WTC11 (cell line): ENCODE results near the gene GPR160.

Experiments used
- ELF4 ChIP-seq: sonication (generic); formaldehyde crosslinking; IDR thresholded peaks from 2 replicates; pipeline ENCODE4 v1.8.1; 2022; ENCODE audit warnings: low read depth, mild to moderate bottlenecking, moderate library complexity, missing genetic modification reagents
- TEAD1 ChIP-seq: sonication (generic); formaldehyde crosslinking; IDR thresholded peaks from 2 replicates; pipeline ENCODE4 v1.8.0; 2022; ENCODE audit warnings: mild to moderate bottlenecking, missing genetic modification reagents
- ZNF121 ChIP-seq: sonication (generic); formaldehyde crosslinking; IDR thresholded peaks from 2 replicates; pipeline ENCODE4 v1.8.0; 2023; ENCODE audit warnings: missing genetic modification reagents
- TF ChIP-seq, protein P1 (sequence below): fragments of 200-600 bp; IDR thresholded peaks from 2 replicates; pipeline ENCODE4 v1.8.0; 2022; ENCODE audit warnings: antibody characterized with exemption
- TF ChIP-seq, protein P2 (sequence below): sonication (generic); formaldehyde crosslinking; IDR thresholded peaks from 2 replicates; pipeline ENCODE4 v1.8.1; 2023; ENCODE audit warnings: mild to moderate bottlenecking, missing genetic modification reagents, moderate library complexity

DNA sequence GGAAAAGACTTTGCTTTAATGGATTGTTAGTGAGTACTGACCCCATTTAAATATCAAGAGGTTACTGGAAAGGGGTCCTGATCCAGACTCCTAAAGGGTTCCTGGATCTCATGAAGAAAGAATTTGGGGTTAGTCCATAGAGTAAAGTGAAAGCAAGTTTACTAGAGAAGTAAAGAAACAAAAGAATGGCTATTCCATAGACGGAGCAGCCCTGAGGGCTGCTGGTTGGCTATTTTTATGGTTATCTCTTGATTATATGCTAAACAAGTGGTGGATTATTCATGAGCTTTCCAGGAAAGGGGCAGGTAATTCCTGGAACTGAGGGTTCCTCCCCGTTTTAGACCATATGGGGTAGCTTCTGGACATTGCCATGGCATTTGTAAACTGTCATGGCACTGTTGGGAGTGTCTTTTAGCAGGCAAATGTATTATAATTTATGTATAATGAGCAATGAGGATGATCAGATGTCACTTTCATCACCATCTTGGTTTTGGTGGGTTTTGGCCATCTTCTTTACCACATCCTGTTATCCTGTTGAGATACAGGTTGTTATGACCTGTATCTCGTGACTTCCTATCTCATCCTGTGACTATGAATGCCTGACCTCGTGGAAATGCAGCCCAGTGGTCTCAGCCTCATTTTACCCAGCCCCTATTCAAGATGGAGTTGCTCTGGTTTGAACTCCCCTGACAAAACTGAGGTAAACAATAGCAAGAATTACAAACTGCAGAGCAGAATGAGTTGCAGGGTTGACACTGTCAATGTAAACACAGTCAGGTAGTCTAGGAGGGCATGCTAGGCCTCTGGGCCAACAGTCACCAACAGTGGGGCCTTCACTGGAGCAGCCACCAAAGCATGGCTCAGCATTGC is 10.3 kb upstream of the GPR160 start:
- no peak for TF ChIP-seq TEAD1 (CRISPR knock-in tag)
- TF ChIP-seq, protein P1, sequence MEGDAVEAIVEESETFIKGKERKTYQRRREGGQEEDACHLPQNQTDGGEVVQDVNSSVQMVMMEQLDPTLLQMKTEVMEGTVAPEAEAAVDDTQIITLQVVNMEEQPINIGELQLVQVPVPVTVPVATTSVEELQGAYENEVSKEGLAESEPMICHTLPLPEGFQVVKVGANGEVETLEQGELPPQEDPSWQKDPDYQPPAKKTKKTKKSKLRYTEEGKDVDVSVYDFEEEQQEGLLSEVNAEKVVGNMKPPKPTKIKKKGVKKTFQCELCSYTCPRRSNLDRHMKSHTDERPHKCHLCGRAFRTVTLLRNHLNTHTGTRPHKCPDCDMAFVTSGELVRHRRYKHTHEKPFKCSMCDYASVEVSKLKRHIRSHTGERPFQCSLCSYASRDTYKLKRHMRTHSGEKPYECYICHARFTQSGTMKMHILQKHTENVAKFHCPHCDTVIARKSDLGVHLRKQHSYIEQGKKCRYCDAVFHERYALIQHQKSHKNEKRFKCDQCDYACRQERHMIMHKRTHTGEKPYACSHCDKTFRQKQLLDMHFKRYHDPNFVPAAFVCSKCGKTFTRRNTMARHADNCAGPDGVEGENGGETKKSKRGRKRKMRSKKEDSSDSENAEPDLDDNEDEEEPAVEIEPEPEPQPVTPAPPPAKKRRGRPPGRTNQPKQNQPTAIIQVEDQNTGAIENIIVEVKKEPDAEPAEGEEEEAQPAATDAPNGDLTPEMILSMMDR = no peak
- no peak for TF ChIP-seq ZNF121 (CRISPR knock-in tag)
- TF ChIP-seq ELF4 (CRISPR knock-in tag) = no peak
- TF ChIP-seq, protein P2, sequence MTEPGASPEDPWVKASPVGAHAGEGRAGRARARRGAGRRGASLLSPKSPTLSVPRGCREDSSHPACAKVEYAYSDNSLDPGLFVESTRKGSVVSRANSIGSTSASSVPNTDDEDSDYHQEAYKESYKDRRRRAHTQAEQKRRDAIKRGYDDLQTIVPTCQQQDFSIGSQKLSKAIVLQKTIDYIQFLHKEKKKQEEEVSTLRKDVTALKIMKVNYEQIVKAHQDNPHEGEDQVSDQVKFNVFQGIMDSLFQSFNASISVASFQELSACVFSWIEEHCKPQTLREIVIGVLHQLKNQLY (CRISPR knock-in tag) = no peak
